A673 (cell line): ENCODE results near the gene IGLL1.
"Not testable (repeated sequence)": the region's sequence is repeated elsewhere in the genome, so short reads cannot be mapped to it uniquely, and the experiment has no call there.

Experiments
- CTCF ChIP-seq: fragments of 300-800, 200-600 bp; sonication (generic); conservative IDR thresholded peaks from 2 replicates; pipeline ENCODE4 v1.5.1; 2017; ENCODE audit warnings: low read depth, mild to moderate bottlenecking, antibody characterized with exemption, low read length, moderate library complexity, mixed read lengths
- EZH2 ChIP-seq: fragments of 200-600 bp; sonication (generic); IDR thresholded peaks from 2 replicates; pipeline ENCODE4 v1.6.1; 2017; ENCODE audit warnings: borderline replicate concordance, low read depth, mild to moderate bottlenecking, mixed read lengths, antibody characterized with exemption, low read length; ENCODE audit not compliant: poor library complexity, severe bottlenecking

DNA sequence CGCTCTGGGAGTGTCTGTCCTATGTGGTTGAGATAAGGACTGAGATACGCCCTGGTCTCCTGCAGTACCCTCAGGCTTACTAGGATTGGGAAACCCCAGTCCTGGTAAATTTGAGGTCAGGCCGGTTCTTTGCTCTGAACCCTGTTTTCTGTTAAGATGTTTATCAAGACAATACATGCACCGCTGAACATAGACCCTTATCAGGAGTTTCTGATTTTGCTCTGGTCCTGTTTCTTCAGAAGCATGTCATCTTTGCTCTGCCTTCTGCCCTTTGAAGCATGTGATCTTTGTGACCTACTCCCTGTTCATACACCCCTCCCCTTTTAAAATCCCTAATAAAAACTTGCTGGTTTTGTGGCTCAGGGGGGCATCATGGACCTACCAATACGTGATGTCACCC is 32.7 kb downstream of the IGLL1 start:
- not testable (repeated sequence) for TF ChIP-seq CTCF, EZH2
